Neural cell (in vitro differentiated cells): ENCODE results near the gene ZNF460.

Source experiments
- MXI1 ChIP-seq: fragments of 450-650 bp; conservative IDR thresholded peaks from 2 replicates; pipeline ENCODE4 v1.6.1; 2014; ENCODE audit warnings: antibody characterized with exemption, mild to moderate bottlenecking; ENCODE audit not compliant: poor library complexity, severe bottlenecking
- POLR2AphosphoS5 ChIP-seq: IDR thresholded peaks from 2 replicates; pipeline ENCODE4 v1.6.1; 2012
- RAD21 ChIP-seq: fragments of 450-650 bp; conservative IDR thresholded peaks from 2 replicates; pipeline ENCODE4 v1.6.1; 2014; ENCODE audit warnings: antibody characterized with exemption, mild to moderate bottlenecking, moderate library complexity
- TF ChIP-seq, protein P1 (sequence below): fragments of 450-650 bp; IDR thresholded peaks from 2 replicates; pipeline ENCODE4 v1.5.1; 2014; ENCODE audit warnings: antibody characterized with exemption, mild to moderate bottlenecking, moderate library complexity; ENCODE audit not compliant: poor library complexity, severe bottlenecking
- TF ChIP-seq, protein P2 (sequence below): IDR thresholded peaks from 2 replicates; pipeline ENCODE4 v1.6.1; 2012; ENCODE audit warnings: borderline replicate concordance

DNA sequence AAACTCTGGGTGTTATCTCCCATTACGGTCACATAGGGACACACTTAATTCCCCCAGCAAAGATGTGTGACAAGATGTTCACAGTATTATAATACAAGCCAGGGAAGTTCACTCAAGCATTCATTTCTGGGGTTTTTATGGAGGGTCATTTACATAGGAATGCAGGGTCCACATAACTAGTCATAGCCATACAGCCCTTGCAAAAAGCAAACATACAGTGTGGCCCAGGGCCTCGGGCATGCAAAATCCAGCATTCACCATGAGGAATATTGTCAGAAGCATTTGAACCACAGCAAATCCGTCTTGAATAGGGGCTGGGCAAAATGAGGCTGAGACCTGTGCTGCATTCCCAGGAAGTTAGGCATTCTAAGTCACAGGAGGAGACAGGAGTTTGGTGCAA lies 13.0 kb upstream of the ZNF460 start:
- TF ChIP-seq MXI1 (no peak), POLR2AphosphoS5 (no peak), RAD21 (no peak)
- TF ChIP-seq, protein P1, sequence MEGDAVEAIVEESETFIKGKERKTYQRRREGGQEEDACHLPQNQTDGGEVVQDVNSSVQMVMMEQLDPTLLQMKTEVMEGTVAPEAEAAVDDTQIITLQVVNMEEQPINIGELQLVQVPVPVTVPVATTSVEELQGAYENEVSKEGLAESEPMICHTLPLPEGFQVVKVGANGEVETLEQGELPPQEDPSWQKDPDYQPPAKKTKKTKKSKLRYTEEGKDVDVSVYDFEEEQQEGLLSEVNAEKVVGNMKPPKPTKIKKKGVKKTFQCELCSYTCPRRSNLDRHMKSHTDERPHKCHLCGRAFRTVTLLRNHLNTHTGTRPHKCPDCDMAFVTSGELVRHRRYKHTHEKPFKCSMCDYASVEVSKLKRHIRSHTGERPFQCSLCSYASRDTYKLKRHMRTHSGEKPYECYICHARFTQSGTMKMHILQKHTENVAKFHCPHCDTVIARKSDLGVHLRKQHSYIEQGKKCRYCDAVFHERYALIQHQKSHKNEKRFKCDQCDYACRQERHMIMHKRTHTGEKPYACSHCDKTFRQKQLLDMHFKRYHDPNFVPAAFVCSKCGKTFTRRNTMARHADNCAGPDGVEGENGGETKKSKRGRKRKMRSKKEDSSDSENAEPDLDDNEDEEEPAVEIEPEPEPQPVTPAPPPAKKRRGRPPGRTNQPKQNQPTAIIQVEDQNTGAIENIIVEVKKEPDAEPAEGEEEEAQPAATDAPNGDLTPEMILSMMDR: no peak
- TF ChIP-seq, protein P2, sequence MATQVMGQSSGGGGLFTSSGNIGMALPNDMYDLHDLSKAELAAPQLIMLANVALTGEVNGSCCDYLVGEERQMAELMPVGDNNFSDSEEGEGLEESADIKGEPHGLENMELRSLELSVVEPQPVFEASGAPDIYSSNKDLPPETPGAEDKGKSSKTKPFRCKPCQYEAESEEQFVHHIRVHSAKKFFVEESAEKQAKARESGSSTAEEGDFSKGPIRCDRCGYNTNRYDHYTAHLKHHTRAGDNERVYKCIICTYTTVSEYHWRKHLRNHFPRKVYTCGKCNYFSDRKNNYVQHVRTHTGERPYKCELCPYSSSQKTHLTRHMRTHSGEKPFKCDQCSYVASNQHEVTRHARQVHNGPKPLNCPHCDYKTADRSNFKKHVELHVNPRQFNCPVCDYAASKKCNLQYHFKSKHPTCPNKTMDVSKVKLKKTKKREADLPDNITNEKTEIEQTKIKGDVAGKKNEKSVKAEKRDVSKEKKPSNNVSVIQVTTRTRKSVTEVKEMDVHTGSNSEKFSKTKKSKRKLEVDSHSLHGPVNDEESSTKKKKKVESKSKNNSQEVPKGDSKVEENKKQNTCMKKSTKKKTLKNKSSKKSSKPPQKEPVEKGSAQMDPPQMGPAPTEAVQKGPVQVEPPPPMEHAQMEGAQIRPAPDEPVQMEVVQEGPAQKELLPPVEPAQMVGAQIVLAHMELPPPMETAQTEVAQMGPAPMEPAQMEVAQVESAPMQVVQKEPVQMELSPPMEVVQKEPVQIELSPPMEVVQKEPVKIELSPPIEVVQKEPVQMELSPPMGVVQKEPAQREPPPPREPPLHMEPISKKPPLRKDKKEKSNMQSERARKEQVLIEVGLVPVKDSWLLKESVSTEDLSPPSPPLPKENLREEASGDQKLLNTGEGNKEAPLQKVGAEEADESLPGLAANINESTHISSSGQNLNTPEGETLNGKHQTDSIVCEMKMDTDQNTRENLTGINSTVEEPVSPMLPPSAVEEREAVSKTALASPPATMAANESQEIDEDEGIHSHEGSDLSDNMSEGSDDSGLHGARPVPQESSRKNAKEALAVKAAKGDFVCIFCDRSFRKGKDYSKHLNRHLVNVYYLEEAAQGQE: no peak
